A673 (cell line): Measurements from ENCODE around the gene CELSR1.

ENCODE experiments used
- CTCF ChIP-seq: fragments of 300-800, 200-600 bp; sonication (generic); conservative IDR thresholded peaks from 2 replicates; pipeline ENCODE4 v1.5.1; 2017; ENCODE audit warnings: low read depth, mild to moderate bottlenecking, antibody characterized with exemption, low read length, moderate library complexity, mixed read lengths
- EZH2 ChIP-seq: fragments of 200-600 bp; sonication (generic); IDR thresholded peaks from 2 replicates; pipeline ENCODE4 v1.6.1; 2017; ENCODE audit warnings: borderline replicate concordance, low read depth, mild to moderate bottlenecking, mixed read lengths, antibody characterized with exemption, low read length; ENCODE audit not compliant: poor library complexity, severe bottlenecking

- no peak for TF ChIP-seq CTCF
- no peak for TF ChIP-seq EZH2
Observed at GRCh38 chr22:46330426-46330825, 207.0 kb downstream of the CELSR1 start.
